ENCODE data around the gene SELENBP1.

GRCh38 chr1:151324390-151324930, 48.0 kb downstream of the SELENBP1 start:
- TF ChIP-seq CTCF (IDR thresholded peaks at IDR 0.05) (no peak), POLR2A (IDR thresholded peaks at IDR 0.05; ENCODE audit: low read depth) (no peak), POLR2AphosphoS5 (IDR thresholded peaks at IDR 0.05) (no peak)

All from esophagus muscularis mucosa (tissue), 3 donors.